Activated T-cell treated with anti-CD3 and anti-CD28 coated beads, Interleukin-2, amount 50 U/mL, for 48 hours (primary cell): ENCODE measurements around the gene CD34.
"Not testable (repeated sequence)": the region's sequence is repeated elsewhere in the genome, so short reads cannot be mapped to it uniquely, and the experiment has no call there.

Experiments used
- DNase-seq, 2 experiments: peaks; one replicate each; pipeline ENCODE4 v3.0.0-alpha.2; 2020

CD34 gene

DNA sequence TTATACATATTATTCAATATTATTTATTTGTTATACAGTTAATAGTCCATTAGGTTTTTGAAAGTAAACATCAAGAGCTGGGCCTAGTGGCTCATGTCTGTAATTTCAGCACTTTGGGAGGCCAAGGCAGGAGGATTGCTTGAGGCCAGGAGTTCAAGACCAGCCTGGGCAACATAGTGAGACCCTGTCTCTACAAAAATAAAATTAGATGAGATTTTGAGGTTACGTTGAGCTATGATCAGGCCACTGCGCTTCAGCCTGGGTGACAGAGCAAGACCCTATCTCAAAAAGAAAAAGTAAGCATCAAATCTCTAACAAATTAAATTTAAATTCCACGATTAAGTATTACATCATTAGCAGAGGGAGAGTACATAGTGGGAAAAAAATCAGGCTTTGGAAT, 15.0 kb upstream of the CD34 start:
- DNase-seq, result not testable (repeated sequence)

DNA sequence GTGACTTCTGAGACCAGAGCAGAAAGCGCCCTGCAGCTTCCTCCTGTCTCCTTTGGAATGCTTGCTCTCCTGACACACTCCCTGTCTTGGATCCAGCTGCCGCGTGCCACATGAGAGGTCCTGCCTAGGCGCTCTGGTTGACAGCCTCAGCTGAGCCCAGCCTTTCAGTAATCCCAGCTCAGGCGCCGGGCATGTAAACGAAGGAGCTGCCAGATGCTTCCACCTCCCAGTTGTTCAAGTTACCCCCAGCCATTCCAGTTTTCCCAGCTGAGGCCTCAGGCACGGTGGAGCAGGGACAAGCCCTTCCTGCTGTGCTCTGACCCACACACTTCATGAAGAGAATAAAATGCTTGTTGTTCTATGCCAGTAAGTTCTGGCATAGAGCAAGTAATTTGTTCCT, 14.3 kb upstream of the CD34 start:
- no peak for DNase-seq

DNA sequence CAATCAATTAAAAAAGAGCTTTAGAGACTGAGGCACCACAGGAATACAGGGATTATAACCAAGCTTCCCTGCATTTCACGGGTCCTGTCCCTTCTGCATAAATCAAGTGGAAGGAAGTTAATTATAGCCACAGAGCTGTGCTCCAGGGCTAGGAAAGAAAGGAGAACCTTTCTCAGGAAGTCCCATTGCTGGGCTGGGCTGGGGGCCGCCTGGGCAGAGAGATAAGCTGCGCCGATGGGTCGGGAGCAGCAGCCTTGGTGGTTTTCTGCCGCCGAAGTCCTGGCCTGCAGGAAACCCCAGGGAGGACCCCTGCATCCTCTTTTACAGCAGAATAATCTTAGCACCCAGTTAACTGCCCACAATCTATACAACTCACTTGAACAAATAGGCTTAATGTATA, 12.6 kb upstream of the CD34 start:
- DNase-seq, result no peak

DNA sequence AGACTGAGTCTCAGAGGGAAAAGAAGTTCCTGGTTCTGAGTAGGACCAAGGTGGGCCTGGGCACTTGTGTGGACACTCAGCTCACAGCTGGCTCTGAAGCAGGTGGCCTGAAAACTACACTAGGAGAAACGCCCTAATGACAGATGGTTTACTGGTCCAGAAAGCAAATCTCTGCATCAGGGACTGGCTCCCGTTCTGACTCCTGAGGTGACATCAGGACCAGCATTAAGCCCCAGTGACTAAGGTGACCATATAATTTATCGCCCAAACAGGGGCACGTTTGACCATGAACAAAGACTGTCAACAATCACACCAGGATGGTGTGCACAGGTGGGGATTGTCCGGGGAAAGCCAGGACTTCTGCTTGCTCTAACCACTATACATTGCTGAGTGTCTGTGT, 12.2 kb upstream of the CD34 start:
- DNase-seq, result no peak

DNA sequence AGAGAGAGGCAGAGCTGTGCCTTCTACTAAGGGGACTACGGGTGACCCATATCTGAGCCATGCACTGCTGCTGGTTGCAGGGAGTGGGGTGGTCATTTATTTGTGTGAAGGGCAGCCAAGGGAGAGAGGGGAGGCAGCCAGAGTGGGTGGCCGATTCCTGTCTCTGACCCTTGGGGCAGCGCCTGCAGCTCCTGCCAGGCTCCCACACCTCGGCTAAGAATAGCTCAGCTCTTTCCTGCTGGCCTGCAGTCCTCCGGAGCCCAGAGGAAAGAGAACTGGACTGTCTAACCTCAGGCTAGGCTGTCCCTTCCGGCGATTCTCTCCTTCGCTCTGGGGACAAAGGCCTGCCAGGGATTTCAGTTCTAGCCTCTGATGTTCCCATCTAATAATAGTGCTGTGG, 11.6 kb upstream of the CD34 start:
- DNase-seq, result no peak

DNA sequence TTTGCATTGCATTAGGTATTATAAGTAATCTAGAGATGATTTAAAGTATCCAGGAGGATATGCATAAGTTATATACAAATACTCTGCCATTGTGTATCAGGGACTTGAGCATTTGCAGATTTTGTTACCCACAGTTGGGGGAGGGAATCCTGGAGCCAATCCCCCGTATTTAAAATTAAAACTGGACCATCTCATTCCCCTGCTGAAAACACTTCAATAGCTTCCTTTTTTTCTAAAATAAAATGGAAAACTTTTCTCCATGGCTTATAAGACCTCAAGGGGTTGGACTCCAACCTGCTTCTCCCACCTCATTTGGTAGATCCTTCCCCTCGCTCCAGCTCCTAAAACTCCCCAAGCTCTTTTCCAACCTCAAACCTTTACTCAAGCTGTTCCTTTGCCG, 10.4 kb upstream of the CD34 start:
- no peak for DNase-seq

DNA sequence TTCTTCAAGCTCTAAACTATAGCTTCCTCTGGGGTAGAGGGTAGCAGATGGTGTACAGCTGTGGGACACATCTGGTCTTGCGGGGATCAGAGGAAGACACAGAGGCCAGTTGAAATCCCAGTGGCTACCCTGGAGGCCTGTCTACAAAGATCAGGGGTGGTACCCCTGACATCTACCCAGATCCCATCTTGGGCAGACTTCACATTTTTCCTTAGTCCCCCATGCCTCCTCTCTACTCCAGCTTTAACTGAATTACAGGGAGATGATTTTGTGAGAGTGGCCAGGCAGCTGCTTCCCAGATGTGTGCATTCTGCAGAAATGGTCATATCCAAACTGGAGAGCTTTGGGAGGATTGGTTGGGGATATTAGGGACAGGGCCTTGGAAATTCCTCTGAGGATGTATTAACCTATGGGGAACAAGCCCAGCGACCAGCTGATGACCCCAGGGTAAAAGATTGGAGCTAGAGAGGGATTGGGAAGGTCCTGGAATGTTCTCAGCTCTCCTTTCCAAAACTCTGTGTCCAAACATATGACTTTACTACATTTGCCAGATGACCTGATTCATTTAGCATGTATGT, 9.6 kb upstream of the CD34 start:
- no peak for DNase-seq

DNA sequence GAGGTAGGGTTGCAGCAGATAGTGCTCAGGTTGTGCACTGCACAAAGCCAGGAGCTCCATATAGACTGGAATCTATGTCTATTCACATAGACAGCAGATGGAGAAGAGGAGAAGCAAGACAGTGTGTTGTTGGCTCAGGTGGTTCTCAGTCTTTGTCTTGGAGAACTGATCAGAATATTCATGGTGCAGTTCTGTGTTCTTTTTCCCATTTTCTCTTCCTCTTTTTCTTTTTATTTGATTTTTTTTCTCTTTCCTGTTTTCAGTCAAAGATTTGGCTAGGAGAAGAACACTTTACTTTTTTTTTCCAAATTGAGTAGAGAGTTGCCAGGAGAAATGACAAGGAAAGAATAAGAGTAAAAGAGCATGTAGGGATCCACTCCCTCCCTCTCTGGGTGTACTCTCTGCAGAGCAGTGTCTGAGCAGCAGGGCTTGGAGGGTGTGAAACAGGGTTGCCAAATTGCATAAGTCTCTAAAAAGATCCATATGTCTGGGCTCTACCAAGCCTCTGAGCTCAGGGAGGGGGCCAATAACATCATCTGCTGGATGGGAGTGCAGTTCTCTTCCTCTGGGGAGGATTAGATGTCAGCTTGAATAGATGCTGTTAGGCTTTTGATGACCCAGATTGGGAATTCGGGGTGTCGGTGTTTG, 8.7 kb upstream of the CD34 start:
- DNase-seq, result no peak

DNA sequence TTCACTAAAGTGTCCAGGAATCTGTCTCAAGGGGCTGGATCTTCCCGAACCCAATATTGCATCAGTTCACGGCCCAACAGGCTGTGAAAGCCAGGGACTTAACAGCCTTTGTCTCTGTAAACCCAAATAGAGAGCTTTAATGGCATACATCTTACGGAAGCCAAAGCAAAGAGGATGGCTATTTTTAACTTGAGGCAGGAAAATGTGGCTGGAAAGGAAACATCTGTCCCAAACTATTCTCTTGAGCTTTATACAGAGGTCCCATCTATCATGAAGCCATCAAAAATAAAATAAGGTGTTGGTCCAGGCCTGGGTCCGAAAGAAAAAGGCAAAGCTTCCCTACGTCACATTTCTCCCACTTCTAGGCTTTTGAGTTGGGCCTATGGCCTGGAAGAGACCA, 7.7 kb upstream of the CD34 start:
- DNase-seq, result no peak

DNA sequence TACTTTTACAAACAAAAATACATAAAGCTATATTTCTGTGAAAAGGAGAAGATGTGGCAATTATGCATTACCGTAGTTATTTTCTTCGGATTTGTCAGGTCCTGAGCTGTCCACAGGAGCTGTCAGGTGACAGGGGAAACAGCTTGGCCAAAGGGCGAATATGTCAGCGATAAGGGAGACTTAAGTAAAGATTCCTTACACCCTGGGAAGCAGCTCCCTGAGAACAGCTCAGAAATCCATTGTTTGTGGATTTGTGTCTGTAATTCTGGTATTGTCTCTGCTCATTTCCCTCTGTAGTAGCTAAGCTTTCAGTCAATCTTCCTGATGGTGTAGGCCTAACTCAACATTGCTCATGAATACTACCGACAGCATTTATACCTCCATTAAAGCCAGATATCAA, 7.1 kb upstream of the CD34 start:
- no peak for DNase-seq

DNA sequence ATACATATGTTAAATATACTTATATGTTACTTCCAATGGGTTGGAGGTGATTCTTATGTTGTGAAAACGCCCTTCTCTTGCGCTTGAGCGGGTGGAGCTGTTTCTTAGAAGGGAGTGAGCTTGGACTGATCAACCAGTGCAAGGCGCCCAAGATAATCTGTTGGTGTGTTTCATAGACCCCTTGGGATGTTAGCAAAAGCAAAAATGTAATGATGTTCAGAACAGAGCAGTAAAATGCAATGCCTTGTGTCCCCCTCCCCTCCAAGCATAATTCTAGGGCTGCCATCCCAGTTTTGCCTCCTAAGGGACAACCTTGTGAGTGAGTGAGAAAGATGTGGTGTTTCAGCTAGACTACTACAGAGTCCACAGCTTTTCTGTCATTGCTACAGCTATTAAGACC, 6.2 kb upstream of the CD34 start:
- DNase-seq, result no peak

DNA sequence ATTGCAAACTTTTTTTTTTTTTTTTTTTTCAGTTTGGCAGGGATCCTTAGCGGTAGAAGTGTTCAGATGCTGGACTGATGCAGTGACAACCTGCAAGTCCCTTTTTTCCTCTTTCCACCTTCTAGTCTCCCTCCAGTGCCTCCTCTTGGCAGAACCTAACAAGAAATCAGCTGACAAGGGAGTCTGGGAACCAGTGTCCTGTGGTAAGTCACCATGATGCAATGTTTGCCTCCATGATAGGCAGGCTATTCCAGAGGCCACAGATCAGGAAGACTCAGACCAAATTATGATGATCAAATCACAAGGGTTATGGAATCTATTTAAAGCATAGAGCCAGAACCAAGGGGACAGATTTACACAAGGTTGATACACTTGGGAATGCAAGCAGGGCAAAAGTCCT, 3.0 kb upstream of the CD34 start:
- no peak for DNase-seq

DNA sequence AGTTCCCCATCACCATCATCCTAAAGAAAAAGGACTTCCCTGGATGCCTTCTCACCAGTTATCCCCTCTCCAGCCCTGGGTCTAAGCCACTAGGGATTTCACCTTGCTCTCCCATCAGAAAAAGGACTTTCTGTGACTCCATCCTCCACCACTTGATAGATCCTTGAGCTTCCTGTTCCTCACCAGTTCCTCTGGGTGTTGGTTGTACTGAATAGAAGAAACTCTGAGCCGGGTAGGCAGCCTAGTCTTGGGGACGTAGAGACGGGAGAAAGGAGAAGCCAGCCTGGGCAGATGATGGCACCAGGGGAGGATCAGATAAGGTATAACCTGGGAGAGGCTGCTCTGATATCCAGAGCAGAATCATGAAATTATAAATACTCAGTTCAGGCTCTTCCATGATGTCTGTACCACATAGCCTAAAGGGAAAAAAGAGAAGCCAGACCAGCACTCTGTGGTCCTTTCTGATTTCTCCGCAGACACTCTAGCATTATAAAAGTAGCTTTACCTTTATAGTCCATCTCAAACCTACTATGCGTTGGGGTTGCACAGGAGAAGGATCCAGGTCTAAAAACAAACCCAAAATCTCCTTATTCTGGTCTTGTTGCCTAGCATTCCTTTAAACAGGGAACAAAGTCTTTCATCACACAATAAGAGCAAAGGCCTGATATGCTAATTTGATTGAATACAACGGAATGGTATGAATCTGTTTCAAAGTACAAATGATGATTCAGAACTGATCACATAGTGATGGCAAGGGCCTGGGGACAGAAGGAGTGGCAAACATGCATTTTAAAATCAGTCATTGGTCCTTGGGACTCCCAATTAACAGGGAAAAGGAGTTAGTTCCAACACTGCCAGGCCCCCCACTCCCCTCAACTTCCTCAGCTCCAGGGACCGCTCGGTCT, 1.2 kb upstream of the CD34 start:
- DNase-seq, result no peak

DNA sequence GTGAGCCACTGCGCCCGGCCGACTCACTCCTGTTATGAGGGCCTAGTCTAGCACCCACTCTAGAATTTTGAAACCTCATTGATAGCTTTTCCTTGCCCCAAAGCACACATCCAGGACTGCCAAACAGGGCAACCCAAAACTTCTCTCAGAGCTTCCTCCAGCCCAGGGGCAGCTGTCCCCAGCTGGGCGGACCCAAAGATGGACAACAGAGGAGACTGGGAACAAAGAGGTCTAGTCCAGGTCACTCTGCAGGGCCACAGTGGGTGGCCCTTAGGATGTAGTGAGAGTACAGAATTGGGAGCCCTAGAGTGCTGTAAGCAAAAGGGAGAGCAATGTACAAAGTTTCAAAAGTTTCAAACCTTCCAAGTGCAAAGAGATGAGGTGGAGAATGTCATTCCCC, 1.2 kb downstream of the CD34 start:
- no peak for DNase-seq

DNA sequence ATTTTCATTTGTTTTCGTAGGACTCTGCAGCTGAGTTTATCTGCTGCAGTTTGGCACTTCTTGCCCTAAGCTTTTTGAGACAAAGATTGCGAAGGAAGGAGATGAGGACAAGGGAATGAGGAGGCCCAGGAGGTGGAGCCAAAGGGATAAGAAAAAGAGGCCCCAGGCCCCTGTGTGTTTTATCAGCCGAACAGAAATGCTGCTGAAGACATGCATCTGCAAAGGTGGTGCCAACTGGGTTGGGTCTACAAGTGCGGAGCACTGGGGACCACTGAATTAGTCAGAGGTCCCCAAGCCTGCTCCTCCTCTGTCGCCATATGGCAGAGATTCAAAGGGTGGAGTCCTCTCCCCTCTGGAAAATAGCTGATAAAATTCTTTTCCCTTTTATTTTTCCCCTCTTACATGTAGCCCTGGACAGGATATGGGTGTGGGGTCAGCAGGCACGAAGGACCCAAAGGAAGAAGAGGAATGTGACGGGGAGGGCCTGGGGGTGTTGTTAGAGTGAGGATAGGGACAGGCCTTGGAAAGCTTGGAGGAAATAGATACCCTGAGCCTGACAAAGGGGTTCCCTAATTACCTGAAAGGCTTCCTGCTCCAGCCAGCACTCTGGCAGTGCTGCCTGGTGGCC, 2.7 kb downstream of the CD34 start:
- DNase-seq, result no peak

DNA sequence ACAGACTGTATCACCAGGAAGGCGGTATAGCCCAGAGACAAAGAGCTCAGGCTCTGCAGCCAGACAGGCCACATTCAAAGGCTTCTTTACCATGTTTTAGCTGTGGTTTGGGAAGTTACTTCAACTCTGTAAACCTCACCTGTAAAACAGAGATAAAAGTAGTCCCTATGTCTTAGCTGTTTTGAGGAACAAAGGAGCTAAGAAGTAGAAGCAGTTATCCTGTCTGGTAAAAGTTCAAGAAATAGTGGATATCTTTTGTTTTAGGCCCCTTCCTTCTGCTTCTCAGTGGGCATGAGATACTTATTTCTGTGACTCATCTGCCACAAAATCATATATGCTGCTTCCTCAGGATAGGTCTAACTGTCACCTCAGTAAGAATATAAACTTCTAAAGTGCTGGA, 6.5 kb downstream of the CD34 start:
- no peak for DNase-seq

DNA sequence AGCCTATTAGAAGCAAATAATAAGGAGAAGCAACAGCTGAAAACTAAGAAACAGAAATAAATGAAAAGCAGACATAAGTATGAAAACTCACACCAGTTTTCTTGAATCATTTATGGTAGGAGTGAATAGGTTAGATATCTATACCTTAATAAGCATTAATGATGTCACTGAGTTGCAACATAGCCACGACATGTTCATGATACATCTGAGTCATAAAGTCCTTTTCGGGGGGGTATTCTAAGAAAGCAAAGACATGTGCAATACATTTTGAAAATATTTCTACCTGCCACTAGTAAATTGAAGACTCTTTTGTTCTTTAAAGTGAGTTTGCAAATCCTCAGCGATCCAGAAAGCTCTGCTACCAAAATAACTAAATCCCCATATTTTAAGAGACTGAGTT, 7.2 kb downstream of the CD34 start:
- no peak for DNase-seq

DNA sequence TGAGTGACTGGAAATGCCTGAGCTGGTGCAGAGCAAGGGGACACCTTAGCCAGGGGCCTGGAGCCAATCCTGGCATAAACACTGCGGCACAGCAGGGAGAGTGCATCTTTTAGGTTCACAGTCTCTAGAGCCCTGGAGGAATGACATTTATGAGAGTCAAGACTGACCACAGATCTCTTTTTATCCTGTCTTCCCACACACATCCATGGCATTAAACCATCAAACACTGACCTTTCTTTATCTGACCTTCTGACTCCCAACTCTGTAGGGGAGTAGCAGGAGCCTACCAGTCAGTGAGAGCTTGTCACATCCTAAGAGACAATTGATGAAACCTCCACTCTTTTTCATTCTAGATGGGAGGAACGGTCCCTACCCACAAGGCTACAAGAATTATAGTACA, 7.9 kb downstream of the CD34 start:
- DNase-seq, result no peak

DNA sequence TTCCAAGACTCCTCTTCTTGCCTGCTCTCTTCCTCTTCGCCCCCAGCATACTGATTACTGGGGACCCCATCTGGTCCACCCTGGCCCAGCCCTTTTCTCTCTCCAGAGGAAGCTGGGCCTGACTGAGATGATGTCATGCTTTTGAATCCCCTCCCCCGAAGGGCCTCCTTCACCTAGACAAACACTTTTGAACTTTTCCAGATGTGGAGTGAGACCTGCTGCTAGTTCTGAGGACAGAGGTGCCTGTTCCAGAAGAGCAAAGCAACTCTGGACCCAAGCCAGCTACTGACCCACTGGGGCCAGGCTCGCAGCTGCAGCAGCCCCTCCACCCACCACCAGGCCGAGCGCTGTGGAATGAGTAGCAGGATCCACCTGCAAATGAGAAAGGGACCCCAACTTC, 8.4 kb downstream of the CD34 start:
- DNase-seq, result no peak

DNA sequence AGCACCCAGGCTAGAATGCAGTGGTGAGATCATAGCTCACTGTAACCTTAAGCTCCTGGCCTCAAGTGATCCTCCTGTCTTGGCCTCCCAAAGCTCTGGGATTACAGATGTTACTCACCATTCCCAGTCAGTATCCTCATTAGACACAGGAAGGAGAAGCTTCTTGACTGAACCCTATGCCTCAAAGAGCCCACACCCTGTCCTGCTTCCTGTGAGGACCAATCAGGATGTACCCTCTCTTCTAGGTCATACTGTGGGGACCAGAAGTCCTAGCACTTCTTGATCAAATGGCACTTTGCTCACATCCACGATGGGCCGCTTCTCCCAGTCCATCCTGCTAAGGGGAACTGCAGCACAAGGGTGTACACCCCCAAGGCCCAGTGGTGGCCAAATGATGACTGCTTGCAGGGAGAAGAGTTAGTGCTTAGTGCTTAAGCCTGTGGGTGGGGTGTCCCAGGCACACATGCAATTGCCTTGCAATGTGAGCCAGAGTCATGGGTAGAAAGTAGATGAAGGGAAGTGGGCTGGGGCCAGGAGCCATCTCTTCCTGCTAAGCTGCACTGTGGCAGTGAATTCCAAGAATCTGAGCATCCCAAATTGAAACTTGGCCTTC, 9.8 kb downstream of the CD34 start:
- DNase-seq, result no peak

DNA sequence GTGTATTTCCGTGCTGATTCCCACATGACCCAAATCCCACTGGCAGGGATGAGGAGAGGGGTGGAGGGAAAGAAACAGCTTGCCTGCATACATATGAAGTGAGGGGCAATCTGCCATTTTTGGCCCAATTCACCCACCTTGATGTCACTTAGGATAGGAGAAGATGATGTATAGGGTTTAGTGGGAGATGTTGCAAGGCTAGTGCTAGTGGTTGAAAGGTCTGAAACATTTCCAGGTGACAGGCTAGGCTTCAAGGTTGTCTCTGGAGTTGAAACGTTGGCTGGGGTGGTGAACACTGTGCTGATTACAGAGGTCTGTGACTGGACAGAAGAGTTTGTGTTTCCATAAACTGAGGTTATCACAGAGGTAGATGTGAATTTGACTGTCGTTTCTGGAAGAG, 12.1 kb downstream of the CD34 start:
- no peak for DNase-seq

DNA sequence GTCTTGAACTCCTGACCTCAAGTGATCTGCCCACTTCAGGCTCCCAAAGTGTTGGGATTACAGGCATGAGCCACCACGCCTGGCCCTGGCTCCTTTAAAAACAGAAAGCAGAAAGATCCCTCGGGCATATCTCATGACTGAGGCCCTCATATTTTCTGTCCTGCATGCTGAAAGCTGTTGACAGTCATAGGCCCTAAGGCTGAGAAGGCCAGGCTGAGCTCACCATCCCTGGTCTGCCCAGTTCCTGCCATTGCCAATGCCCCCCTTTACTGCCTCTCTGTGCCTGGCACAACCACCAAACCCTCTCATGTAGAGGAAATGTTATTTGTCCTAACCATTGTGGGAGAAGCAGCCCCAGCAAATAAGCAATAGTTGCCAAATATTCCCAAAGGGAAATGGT, 12.7 kb downstream of the CD34 start:
- no peak for DNase-seq

DNA sequence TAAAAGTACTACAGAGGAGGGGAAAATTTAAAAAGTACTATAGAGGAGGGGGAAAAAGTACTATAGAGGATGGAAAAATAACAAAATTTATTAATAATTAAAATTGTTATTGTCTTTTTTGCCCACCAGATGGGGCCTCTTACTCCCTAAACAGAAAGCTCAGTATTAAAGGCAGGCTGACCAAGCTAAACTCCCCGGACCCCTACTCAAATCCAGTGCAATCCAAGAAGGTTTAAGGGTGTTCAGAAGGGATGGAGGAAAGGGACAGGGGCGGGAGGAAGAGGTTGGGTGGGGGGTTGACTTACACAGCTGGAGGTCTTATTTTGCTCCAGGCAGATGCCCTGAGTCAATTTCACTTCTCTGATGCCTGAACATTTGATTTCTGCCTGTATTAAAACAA, 13.7 kb downstream of the CD34 start:
- DNase-seq, result no peak

DNA sequence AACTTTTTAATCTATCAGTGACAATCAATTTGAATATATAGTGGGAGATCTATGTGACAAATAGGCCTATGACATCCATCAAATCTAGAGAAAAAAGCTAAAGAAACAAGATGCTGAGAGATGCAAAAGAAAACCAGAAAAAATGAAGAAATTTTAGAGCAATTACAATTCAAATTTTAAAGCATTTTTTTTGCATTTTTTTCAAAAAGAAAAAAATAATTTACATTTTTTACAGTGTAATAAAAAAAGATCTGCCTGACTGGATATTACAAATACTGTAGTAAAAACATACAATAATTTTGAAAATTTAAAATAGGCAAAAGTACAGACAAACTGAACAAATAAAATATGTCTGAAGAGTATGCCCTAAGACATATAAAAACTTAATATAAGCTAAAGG, 14.4 kb downstream of the CD34 start:
- DNase-seq, result no peak
